D721Med (cell line): Measurements from ENCODE around the gene IGFBP3.
A peak's percentile ranks its signal among the peaks of the same experiment; 100 is the strongest.

Experiments
- DNase-seq: peaks from one replicate; pipeline ENCODE4 v3.0.0; 2011; ENCODE audit warnings: low spot score; ENCODE audit not compliant: insufficient read length
- FAIRE-seq: peaks from 2 replicates; lab custom pipeline; 2011; peaks lifted over from hg19 to GRCh38; lab: Jason Lieb, UNC
- TF ChIP-seq, protein P1 (sequence below): IDR thresholded peaks from 2 replicates; pipeline ENCODE4 v1.5.1; 2012; ENCODE audit warnings: mild to moderate bottlenecking, control low read depth; ENCODE audit not compliant: insufficient read depth; ENCODE audit errors: missing control alignments

Gene IGFBP3

DNA sequence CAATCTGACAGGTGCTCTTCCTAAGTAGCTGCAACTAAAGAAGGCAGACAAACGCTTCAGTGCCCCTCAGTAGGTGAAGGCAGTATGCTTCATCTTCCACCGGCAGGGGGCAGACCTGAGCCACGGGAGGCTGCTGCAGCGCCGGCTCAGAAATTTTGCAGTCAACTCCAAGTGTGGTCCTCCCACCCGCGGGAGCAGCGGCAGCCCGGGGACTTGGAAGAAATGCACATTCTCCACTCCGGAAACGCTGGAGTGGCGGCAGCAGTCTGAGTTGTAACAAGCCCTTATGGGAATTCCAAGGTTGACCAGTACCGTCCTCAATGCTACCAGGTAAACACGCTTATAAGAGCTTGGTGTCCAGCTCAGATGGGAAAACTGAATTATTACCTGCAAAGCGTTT lies 3.4 kb downstream of the IGFBP3 start:
- DNase-seq = peak; percentile 70
- TF ChIP-seq, protein P1, sequence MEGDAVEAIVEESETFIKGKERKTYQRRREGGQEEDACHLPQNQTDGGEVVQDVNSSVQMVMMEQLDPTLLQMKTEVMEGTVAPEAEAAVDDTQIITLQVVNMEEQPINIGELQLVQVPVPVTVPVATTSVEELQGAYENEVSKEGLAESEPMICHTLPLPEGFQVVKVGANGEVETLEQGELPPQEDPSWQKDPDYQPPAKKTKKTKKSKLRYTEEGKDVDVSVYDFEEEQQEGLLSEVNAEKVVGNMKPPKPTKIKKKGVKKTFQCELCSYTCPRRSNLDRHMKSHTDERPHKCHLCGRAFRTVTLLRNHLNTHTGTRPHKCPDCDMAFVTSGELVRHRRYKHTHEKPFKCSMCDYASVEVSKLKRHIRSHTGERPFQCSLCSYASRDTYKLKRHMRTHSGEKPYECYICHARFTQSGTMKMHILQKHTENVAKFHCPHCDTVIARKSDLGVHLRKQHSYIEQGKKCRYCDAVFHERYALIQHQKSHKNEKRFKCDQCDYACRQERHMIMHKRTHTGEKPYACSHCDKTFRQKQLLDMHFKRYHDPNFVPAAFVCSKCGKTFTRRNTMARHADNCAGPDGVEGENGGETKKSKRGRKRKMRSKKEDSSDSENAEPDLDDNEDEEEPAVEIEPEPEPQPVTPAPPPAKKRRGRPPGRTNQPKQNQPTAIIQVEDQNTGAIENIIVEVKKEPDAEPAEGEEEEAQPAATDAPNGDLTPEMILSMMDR = peak; percentile 86
- FAIRE-seq = no peak

DNA sequence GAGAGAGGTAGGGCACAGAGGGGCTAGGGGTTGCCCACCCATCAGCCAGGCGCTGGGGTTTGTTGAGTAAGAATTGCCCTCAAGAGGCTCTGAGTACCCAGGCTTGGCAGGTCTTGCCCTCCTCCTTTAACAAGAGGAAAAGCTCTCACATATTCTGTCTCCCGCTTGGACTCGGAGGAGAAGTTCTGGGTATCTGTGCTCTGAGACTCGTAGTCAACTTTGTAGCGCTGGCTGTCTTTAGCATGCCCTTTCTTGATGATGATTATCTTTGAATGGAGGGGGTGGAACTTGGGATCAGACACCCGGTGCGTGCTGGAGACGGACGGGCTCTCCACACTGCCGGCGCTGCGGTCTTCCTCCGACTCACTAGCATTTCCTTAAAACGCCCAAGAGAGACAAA lies 4.0 kb downstream of the IGFBP3 start:
- FAIRE-seq = no peak
- DNase-seq = no peak

DNA sequence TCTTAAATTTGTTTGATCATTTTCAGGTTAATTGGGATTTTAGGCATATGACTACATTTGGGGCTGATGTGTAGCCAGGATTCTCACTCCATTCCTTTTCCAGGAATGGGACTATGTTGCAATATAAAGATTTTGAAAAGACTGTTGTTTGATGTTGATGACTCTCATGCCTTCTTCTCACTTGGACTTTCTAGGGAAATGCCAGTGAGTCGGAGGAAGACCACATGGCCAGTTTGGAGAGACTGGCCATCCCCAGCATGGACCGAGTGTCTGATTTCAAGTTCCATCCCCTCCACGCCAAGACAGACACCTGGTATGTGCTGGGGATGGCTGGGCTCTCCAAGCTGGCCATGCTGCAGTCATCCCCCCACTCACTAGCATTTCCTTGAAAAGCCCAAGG lies 5.5 kb downstream of the IGFBP3 start:
- no peak for FAIRE-seq

More for the DNA sequence above, 4.0 kb downstream of the IGFBP3 start:
- TF ChIP-seq, protein P1 = no peak

DNA sequence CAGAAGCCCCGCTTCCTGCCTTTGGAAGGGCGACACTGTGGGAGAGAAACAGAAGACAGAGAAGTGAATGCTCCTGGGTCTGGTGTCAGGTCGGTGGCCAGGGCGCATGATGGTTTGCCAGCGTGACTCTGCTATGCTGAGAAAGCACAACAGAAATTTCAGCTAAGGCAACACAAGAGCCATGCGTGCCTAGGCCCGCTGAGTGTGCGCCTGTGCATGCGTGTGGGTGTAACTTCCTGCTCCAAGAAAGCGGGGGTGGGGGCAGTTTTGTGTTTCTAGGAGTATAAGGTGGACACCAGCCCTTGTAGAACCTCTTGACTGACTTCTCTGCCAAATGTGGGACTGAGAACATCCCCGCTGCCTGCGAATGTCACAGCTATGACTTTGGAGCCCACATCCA lies 6.2 kb downstream of the IGFBP3 start:
- no peak for FAIRE-seq
- no peak for DNase-seq
- TF ChIP-seq, protein P1 = no peak

More for the DNA sequence above, 5.5 kb downstream of the IGFBP3 start:
- DNase-seq = no peak
- TF ChIP-seq, protein P1 = no peak

DNA sequence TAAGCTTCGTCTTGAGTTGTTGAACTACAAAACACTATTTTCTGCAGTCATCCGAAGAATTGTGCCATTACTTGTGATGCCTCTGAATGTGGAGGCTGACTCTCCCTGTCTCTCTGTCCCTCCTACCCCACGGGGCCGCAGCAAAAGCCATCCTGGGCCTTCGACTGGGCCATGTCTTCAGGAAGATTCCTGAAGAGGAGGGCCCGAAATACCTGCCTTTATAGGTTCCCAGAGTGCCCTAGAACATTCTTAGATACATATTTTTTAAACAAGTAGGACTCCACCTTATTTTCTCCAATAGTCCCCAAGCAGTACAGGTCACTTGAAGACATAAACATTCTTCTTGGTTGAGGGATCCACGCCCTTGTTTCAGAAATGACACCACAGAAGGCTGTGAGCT lies 8.1 kb downstream of the IGFBP3 start:
- DNase-seq (no peak), FAIRE-seq (no peak)
- TF ChIP-seq, protein P1 = no peak

DNA sequence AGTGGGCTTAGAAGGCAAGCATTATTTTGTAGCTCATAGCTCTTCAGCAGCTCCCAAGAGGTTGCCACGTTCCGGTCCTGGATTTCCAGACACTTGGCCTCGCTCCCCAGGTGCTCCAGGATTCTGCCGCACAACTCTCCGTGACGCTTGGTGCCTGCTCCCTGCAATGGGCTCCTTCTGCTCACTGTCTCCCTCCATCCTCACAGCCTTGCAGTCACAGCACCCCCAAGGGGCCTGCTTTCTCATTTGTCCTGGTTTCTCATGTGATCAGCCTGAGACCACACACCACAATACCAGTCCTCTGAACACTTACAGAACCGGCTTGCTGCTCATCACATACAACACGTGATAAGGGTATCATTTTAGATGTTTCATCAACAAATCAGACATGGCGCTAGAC lies 9.8 kb downstream of the IGFBP3 start:
- DNase-seq (no peak), FAIRE-seq (no peak)
- TF ChIP-seq, protein P1 = no peak

DNA sequence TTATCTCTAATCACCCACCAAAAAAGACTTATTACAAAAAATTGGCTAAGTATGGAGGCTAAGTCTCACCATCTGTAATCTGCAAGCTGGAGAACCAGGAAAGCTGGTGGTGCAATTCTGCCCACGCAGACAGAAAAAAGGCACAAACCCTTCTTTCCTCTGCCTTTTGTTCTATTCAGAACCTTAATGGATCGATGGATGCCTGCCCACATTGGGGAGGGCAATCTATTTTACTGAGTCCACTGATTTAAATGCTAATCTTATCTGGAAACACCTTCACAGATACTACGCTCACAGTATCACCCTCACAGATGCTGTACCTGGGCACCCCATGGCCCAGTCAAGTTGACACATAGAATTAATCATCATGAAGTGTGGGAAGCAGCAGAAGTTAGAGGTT lies 10.2 kb downstream of the IGFBP3 start:
- TF ChIP-seq, protein P1 = no peak
- DNase-seq (no peak), FAIRE-seq (no peak)
